ENCODE data around the gene INSC. TPM values are rescaled to one million over a fixed set of nuclear protein-coding genes. Genes with fewer than 3 reads are reported as not detected.

The INSC gene
- total and polyA plus RNA-seq, 2 of the 13 experiments (the other 11 are each of a cell fraction or from before 2014, with no cell fraction given), result 0.09 TPM; not detected in 1

GRCh38 chr11:15275141-15275540, 160.4 kb downstream of the INSC start:
- Histone ChIP-seq H3K9me3 (ENCODE audit: low read length) (no peaks in the 10 kb centered on the region), H3K27me3 (ENCODE audit: control insufficient read depth in 1 of 2, insufficient read depth in 2 of 2, low read length in 2 of 2) (no peaks in the 10 kb centered on the region), H3K4me1 (ENCODE audit: insufficient read depth, low read length) (no peaks in the 10 kb centered on the region), H3K9ac (ENCODE audit: insufficient read depth, low read depth, low read length) (no peak overlapping the region), H3K4me2 (ENCODE audit: low read depth, low read length) (no peak overlapping the region), H3K27ac (ENCODE audit: extremely low read length, insufficient read depth, low read length) (no peak overlapping the region), H4K20me1 (ENCODE audit: insufficient read depth, low read length) (no peaks in the 10 kb centered on the region), H3K79me2 (ENCODE audit: insufficient read depth, low read length) (no peaks in the 10 kb centered on the region), H2AFZ (ENCODE audit: low read length) (no peak overlapping the region), H3K4me3 (replicated peaks in 1 of 3; ENCODE audit: insufficient read depth in 1 of 3, low read depth in 2 of 3, low read length in 3 of 3) (no peak overlapping the region), H3K36me3 (replicated peaks in 1 of 2; ENCODE audit: control insufficient read depth in 1 of 2, insufficient read depth in 2 of 2, low read length in 2 of 2) (no peaks in the 10 kb centered on the region)
- no peak for TF ChIP-seq ZNF3 (CRISPR knock-in tag; IDR thresholded peaks at IDR 0.05)
- in situ Hi-C loops (cut with HindIII; ENCODE audit: extremely low pct_ligation_motif_present, low pct_unique_long_range_greater_than_20kb) (no loop called here), intact Hi-C loops (cut with micrococcal nuclease; ENCODE audit: unreplicated experiment) (no loop called here)
- no peak for ATAC-seq
- CTCF ChIA-PET (ENCODE audit: low intra/inter-chr PET ratio, low total read pairs), result no interaction called here
- no peak for DNase-seq (ENCODE audit: low spot score)
- 0% methylated on average over 2 of the region's 2 CpGs for WGBS (ENCODE audit: low lambda C conversion rate)
- no peak for FAIRE-seq
- no TSS peak for BruUV-seq (replicated peaks)
- POLR2A ChIA-PET, result no interaction called here

GRCh38 chr11:15276621-15277020, 161.9 kb downstream of the INSC start:
- TF ChIP-seq CBFB (CRISPR knock-in tag; IDR thresholded peaks at IDR 0.05), result no peak
- no peak for TF ChIP-seq LRRFIP1 (CRISPR knock-in tag; conservative IDR thresholded peaks at IDR 0.05)
- 0 out of 2 replicates have a peak, but pooled peaks have one; percentile 10 for TF ChIP-seq CTCF (CRISPR knock-in tag; IDR thresholded peaks at IDR 0.05)
- TF ChIP-seq ZEB1 (IDR thresholded peaks at IDR 0.05; ENCODE audit: insufficient replicate concordance, low read depth), result no peak
- TF ChIP-seq ZNF775 (CRISPR knock-in tag; IDR thresholded peaks at IDR 0.05; ENCODE audit: borderline replicate concordance), result no peak
- no peak for TF ChIP-seq MLLT10 (CRISPR knock-in tag; IDR thresholded peaks at IDR 0.05)
- peak; percentile 20; the same call in 1 of the 2 replicates for TF ChIP-seq STAG1 (CRISPR knock-in tag; IDR thresholded peaks at IDR 0.05)
- BruUV-seq (replicated peaks), result no TSS peak
- in situ Hi-C loops (cut with HindIII; ENCODE audit: extremely low pct_ligation_motif_present, low pct_unique_long_range_greater_than_20kb), result no loop called here
- ATAC-seq (no peak), DNase-seq (ENCODE audit: low spot score) (no peak), FAIRE-seq (no peak)
- H3K9ac ChIP-seq (ENCODE audit: insufficient read depth, low read depth, low read length), result no peak overlapping the region
- ChIA-PET POLR2A (no interaction called here), CTCF (ENCODE audit: low intra/inter-chr PET ratio, low total read pairs) (no interaction called here)
- H3K4me3 ChIP-seq (replicated peaks in 1 of 3; ENCODE audit: insufficient read depth in 1 of 3, low read depth in 2 of 3, low read length in 3 of 3), result no peak overlapping the region
- no peak overlapping the region for H3K27ac ChIP-seq (ENCODE audit: extremely low read length, insufficient read depth, low read length)
- H3K9me3 ChIP-seq (ENCODE audit: low read length), result no peaks in the 10 kb centered on the region
- 0% methylated on average over 3 of the region's 3 CpGs for WGBS (ENCODE audit: low lambda C conversion rate)
- H3K27me3 ChIP-seq (ENCODE audit: control insufficient read depth in 1 of 2, insufficient read depth in 2 of 2, low read length in 2 of 2), result no peaks in the 10 kb centered on the region
- intact Hi-C loops (cut with micrococcal nuclease; ENCODE audit: unreplicated experiment), result no loop called here
- no peaks in the 10 kb centered on the region for H4K20me1 ChIP-seq (ENCODE audit: insufficient read depth, low read length)
- no peak overlapping the region for H3K4me2 ChIP-seq (ENCODE audit: low read depth, low read length)
- no peaks in the 10 kb centered on the region for H3K36me3 ChIP-seq (replicated peaks in 1 of 2; ENCODE audit: control insufficient read depth in 1 of 2, insufficient read depth in 2 of 2, low read length in 2 of 2)
- H3K4me1 ChIP-seq (ENCODE audit: insufficient read depth, low read length), result no peaks in the 10 kb centered on the region
- H2AFZ ChIP-seq (ENCODE audit: low read length), result no peak overlapping the region
- H3K79me2 ChIP-seq (ENCODE audit: insufficient read depth, low read length), result no peaks in the 10 kb centered on the region

Measured in HepG2 (cell line).